ENCODE data around the gene CATSPERB.

Gene CATSPERB

GRCh38 chr14:91731986-91732385 lies at the start of gene CATSPERB:
Gene CATSPERB, minus strand, starts transcription at chr14:91732086. Its CDS starts 2,607 bp downstream, at chr14:91729479.
- H3K4me3 ChIP-seq (ENCODE audit: low read depth, low read length) = no peak within 1 kb of the TSS
- no peak for TF ChIP-seq CTCF (IDR thresholded peaks at IDR 0.05; ENCODE audit: borderline replicate concordance, insufficient read depth, low read depth, low read length)

- no peak overlapping the region for H3K4me3 ChIP-seq (ENCODE audit: low read depth, low read length)
- no peak for TF ChIP-seq CTCF (IDR thresholded peaks at IDR 0.05; ENCODE audit: borderline replicate concordance, insufficient read depth, low read depth, low read length)
Observed at GRCh38 chr14:91780452-91780851, 48.6 kb upstream of the CATSPERB start.

GRCh38 chr14:91778217-91778616 lies 46.3 kb upstream of the CATSPERB start:
- TF ChIP-seq CTCF (IDR thresholded peaks at IDR 0.05; ENCODE audit: borderline replicate concordance, insufficient read depth, low read depth, low read length) = no peak
- H3K4me3 ChIP-seq (ENCODE audit: low read depth, low read length) = no peak overlapping the region

DNA sequence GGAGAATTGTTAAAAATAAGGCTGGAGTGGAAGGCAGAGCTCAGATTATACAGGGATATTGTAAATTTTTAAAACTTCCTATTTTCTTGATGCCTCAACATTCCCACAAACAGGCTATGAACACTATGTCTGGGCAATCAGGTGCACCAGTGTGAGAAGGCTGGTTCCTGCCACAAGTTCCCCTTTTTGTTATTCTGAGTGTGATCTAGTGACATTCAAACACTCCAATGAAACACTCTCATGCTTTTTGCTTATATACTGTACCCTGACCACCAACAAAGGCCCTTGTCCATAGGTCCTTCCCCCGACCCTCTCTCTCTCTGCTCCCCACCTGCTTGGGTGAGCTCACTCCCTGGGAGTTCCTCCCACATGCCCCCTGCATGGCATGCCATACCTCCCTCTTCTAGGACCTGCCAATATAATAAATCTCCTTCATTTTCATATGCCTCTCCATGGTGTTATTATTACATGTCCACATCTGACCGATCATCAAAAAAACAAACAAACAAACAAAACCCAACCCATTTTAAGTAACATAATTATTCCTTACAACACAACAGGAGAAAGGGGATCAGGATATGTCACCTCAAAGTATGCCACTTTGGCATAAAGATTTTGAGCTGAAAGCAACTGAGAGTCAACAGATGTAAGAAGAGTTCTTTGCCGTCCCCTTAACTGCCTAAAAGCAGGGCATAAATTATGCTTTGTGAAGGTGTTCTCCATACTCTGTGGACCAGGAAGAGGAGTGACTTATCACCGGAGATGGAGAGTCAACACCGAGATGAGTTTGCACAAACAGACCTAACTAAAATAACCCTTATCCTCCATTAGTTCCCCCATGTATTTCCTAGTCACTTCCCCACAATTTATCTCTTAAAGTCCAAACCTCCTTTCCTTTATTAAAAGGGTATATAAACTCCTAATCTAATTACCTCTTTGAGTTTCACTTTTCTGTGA lies 42.5 kb upstream of the CATSPERB start:
- H3K4me3 ChIP-seq (ENCODE audit: low read depth, low read length) = no peak overlapping the region
- TF ChIP-seq CTCF (IDR thresholded peaks at IDR 0.05; ENCODE audit: borderline replicate concordance, insufficient read depth, low read depth, low read length) = no peak

- TF ChIP-seq CTCF (IDR thresholded peaks at IDR 0.05; ENCODE audit: borderline replicate concordance, insufficient read depth, low read depth, low read length) = no peak
- H3K4me3 ChIP-seq (ENCODE audit: low read depth, low read length) = no peak overlapping the region
Observed at GRCh38 chr14:91770185-91770584, 38.3 kb upstream of the CATSPERB start.

GRCh38 chr14:91755570-91756295 lies 23.8 kb upstream of the CATSPERB start:
- no peak for TF ChIP-seq CTCF (IDR thresholded peaks at IDR 0.05; ENCODE audit: borderline replicate concordance, insufficient read depth, low read depth, low read length)
- H3K4me3 ChIP-seq (ENCODE audit: low read depth, low read length) = no peak overlapping the region
